GM18873 (cell line): ENCODE data around the gene MRPL55.
A peak's percentile ranks its signal among the peaks of the same experiment; 100 is the strongest.

Source experiments
- ATAC-seq: cut with Tn5 transposase; IDR thresholded peaks from one replicate; pipeline ENCODE4 v1.9.1; 2021; ENCODE audit warnings: mild to moderate bottlenecking, moderate library complexity, moderate number of reproducible peaks; ENCODE audit not compliant: unreplicated experiment, low FRiP score

The MRPL55 gene

GRCh38 chr1:228102791-228103620 is 6.1 kb downstream of the MRPL55 start, which contains the start of gene C1orf35:
Gene C1orf35 (minus strand): TSS chr1:228103325. CDS start chr1:228103227, 98 bp downstream.
- peak; percentile 56 for ATAC-seq

- no peak for ATAC-seq
Observed at GRCh38 chr1:228101994-228102790, 6.9 kb downstream of the MRPL55 start.

- no peak for ATAC-seq
Observed at GRCh38 chr1:228101614-228101993, 7.5 kb downstream of the MRPL55 start.

- ATAC-seq: no peak
Observed at GRCh38 chr1:228100822-228101613, 8.1 kb downstream of the MRPL55 start.

- no peak for ATAC-seq
Observed at GRCh38 chr1:228099331-228099732, 9.8 kb downstream of the MRPL55 start.

GRCh38 chr1:228098323-228098931 is 10.7 kb downstream of the MRPL55 start:
- ATAC-seq: no peak

- ATAC-seq: no peak
Observed at GRCh38 chr1:228097333-228098081, 11.6 kb downstream of the MRPL55 start.

GRCh38 chr1:228096416-228097332 is 12.4 kb downstream of the MRPL55 start:
- no peak for ATAC-seq

GRCh38 chr1:228095938-228096337 is 13.2 kb downstream of the MRPL55 start:
- no peak for ATAC-seq

- ATAC-seq: no peak
Observed at GRCh38 chr1:228095161-228095560, 13.9 kb downstream of the MRPL55 start.

- ATAC-seq: no peak
Observed at GRCh38 chr1:228094432-228095016, 14.6 kb downstream of the MRPL55 start.

GRCh38 chr1:228093050-228093906 is 15.8 kb downstream of the MRPL55 start:
- ATAC-seq: no peak

- ATAC-seq: no peak
Observed at GRCh38 chr1:228092342-228093049, 16.6 kb downstream of the MRPL55 start.

GRCh38 chr1:228091084-228091483 is 18.0 kb downstream of the MRPL55 start:
- ATAC-seq: no peak

- no peak for ATAC-seq
Observed at GRCh38 chr1:228090613-228091081, 18.5 kb downstream of the MRPL55 start.

- ATAC-seq: no peak
Observed at GRCh38 chr1:228089519-228090380, 19.3 kb downstream of the MRPL55 start.
